GM18870 (cell line): ENCODE results near the gene KCNQ5.

ENCODE experiments used
- ATAC-seq: cut with Tn5 transposase; IDR thresholded peaks from one replicate; pipeline ENCODE4 v1.9.1; 2021; ENCODE audit warnings: moderate library complexity; ENCODE audit not compliant: unreplicated experiment

KCNQ5 gene

GRCh38 chr6:72639920-72640614, 18.2 kb downstream of the KCNQ5 start:
- no peak for ATAC-seq

- ATAC-seq: no peak
Observed at GRCh38 chr6:72640615-72640930, 18.7 kb downstream of the KCNQ5 start.

GRCh38 chr6:72642435-72642834, 20.6 kb downstream of the KCNQ5 start:
- ATAC-seq: peak; percentile 73

- ATAC-seq: no peak
Observed at GRCh38 chr6:72643214-72643613, 21.4 kb downstream of the KCNQ5 start.

- ATAC-seq: no peak
Observed at GRCh38 chr6:72646604-72647485, 25.0 kb downstream of the KCNQ5 start.

- ATAC-seq: no peak
Observed at GRCh38 chr6:72647489-72647888, 25.6 kb downstream of the KCNQ5 start.

- ATAC-seq: peak; percentile 63
Observed at GRCh38 chr6:72649032-72649984, 27.4 kb downstream of the KCNQ5 start.

GRCh38 chr6:72650081-72650745, 28.3 kb downstream of the KCNQ5 start:
- no peak for ATAC-seq

- ATAC-seq: no peak
Observed at GRCh38 chr6:72651174-72651573, 29.3 kb downstream of the KCNQ5 start.

- ATAC-seq: no peak
Observed at GRCh38 chr6:72651967-72652956, 30.4 kb downstream of the KCNQ5 start.

- ATAC-seq: no peak
Observed at GRCh38 chr6:72653026-72653425, 31.2 kb downstream of the KCNQ5 start.

- ATAC-seq: peak; percentile 81
Observed at GRCh38 chr6:72654071-72654621, 32.3 kb downstream of the KCNQ5 start.

- ATAC-seq: no peak
Observed at GRCh38 chr6:72657407-72658197, 35.7 kb downstream of the KCNQ5 start.

- no peak for ATAC-seq
Observed at GRCh38 chr6:72659754-72660153, 37.9 kb downstream of the KCNQ5 start.

- no peak for ATAC-seq
Observed at GRCh38 chr6:72661411-72661810, 39.5 kb downstream of the KCNQ5 start.

- ATAC-seq: no peak
Observed at GRCh38 chr6:72665599-72665998, 43.7 kb downstream of the KCNQ5 start.

- no peak for ATAC-seq
Observed at GRCh38 chr6:72669324-72669723, 47.5 kb downstream of the KCNQ5 start.

- ATAC-seq: no peak
Observed at GRCh38 chr6:72672906-72673305, 51.0 kb downstream of the KCNQ5 start.
